Smooth muscle cell (in vitro differentiated cells): ENCODE data around the gene HOXC5. TPM values are rescaled to one million over a fixed set of nuclear protein-coding genes. Genes with fewer than 3 reads are reported as not detected.

Experiments
- DNase-seq: peaks from one replicate; lab custom pipeline; 2025; ENCODE audit not compliant: unreplicated experiment; lab: John Stamatoyannopoulos, UW
- H2AFZ ChIP-seq: fragments of 200-600 bp; sonication (generic); 2 replicates; pipeline ENCODE4 v1.6.0; 2016; ENCODE audit warnings: antibody characterized with exemption, low read depth, mild to moderate bottlenecking
- H3F3A ChIP-seq: fragments of 200-600 bp; sonication (generic); 2 replicates; pipeline ENCODE4 v1.6.0; 2017; ENCODE audit warnings: antibody characterized with exemption, low read depth
- H3K27ac ChIP-seq: fragments of 200-600 bp; sonication (generic); 2 replicates; pipeline ENCODE4 v1.5.1; 2016; ENCODE audit warnings: low read depth, mild to moderate bottlenecking
- H3K27me3 ChIP-seq: fragments of 200-600 bp; sonication (generic); 2 replicates; pipeline ENCODE4 v1.6.1; 2016; ENCODE audit warnings: low read depth, mild to moderate bottlenecking
- H3K36me3 ChIP-seq: fragments of 200-600 bp; sonication (generic); 2 replicates; pipeline ENCODE4 v1.5.1; 2016; ENCODE audit warnings: low read depth
- H3K4me1 ChIP-seq: fragments of 200-600 bp; sonication (generic); 2 replicates; pipeline ENCODE4 v1.5.1; 2016; ENCODE audit warnings: low read depth
- H3K4me2 ChIP-seq: fragments of 200-600 bp; sonication (generic); 2 replicates; pipeline ENCODE4 v1.6.0; 2016; ENCODE audit warnings: mild to moderate bottlenecking
- H3K4me3 ChIP-seq: fragments of 200-600 bp; sonication (generic); 2 replicates; pipeline ENCODE4 v1.5.1; 2016; ENCODE audit warnings: mild to moderate bottlenecking
- H3K79me2 ChIP-seq: fragments of 200-600 bp; sonication (generic); 2 replicates; pipeline ENCODE4 v1.6.0; 2016; ENCODE audit warnings: low read depth, mild to moderate bottlenecking
- H3K9ac ChIP-seq: fragments of 200-600 bp; sonication (generic); 2 replicates; pipeline ENCODE4 v1.6.0; 2016; ENCODE audit warnings: low read depth
- H3K9me3 ChIP-seq: fragments of 200-600 bp; sonication (generic); replicated peaks from 2 replicates; pipeline ENCODE4 v1.5.1; 2016; ENCODE audit warnings: low read depth
- H4K20me1 ChIP-seq: fragments of 200-600 bp; sonication (generic); 2 replicates; pipeline ENCODE4 v1.6.0; 2016; ENCODE audit warnings: low read depth
- CTCF ChIP-seq: fragments of 200-600 bp; sonication (generic); IDR thresholded peaks from 2 replicates; pipeline ENCODE4 v1.5.1; 2017; ENCODE audit warnings: borderline replicate concordance, mild to moderate bottlenecking, antibody characterized with exemption; ENCODE audit not compliant: insufficient read depth, poor library complexity, severe bottlenecking
- WGBS: methylation state at CpG from one replicate; pipeline ENCODE4 v1.1.7; 2016; ENCODE audit warnings: low lambda C conversion rate; 5-methylcytosine and 5-hydroxymethylcytosine counted together
- polyA plus RNA-seq: library from polyadenylated mRNA; unstranded; fragments of >200 nt; fragmentation: Nextera tagmentation; extraction: Ambion mirVana; gene quantifications from 2 replicates; pipeline ENCODE4 v1.2.1, GENCODE V29; 2016
- total RNA-seq: library from RNA; depleted of rRNA; stranded (reverse); fragments of >200 nt; gene quantifications from 2 replicates; pipeline ENCODE4 v1.2.3, GENCODE V29; 2014

HOXC5 gene
- total and polyA plus RNA-seq, 2 experiments from 2014 or later: 0.54 to 1.3 TPM

- Histone ChIP-seq H3K36me3 (no peaks in the 10 kb centered on the region), H3K4me1 (no peaks in the 10 kb centered on the region), H3K79me2 (no peaks in the 10 kb centered on the region), H3K27me3 (peaks cover 93% of the 10 kb centered on the region), H3K27ac (no peak overlapping the region), H3K9me3 (no peaks in the 10 kb centered on the region), H2AFZ (no peak overlapping the region), H3F3A (no peaks in the 10 kb centered on the region), H4K20me1 (no peaks in the 10 kb centered on the region), H3K9ac (no peak overlapping the region), H3K4me3 (no peak overlapping the region), H3K4me2 (no peak overlapping the region)
- no peak for TF ChIP-seq CTCF
- no peak for DNase-seq
- 74% methylated on average over 1 of the region's 1 CpG for WGBS
Measured at GRCh38 chr12:54066408-54066807, 33.6 kb downstream of the HOXC5 start.

GRCh38 chr12:54068418-54069070 lies 35.7 kb downstream of the HOXC5 start:
- no peaks in the 10 kb centered on the region for H3K36me3 ChIP-seq
- no peak overlapping the region for H3K9ac ChIP-seq
- no peak for DNase-seq
- no peak overlapping the region for H3K4me3 ChIP-seq
- no peaks in the 10 kb centered on the region for H4K20me1 ChIP-seq
- 85% methylated on average over 4 of the region's 4 CpGs for whole genome bisulfite sequencing
- H3K79me2 ChIP-seq: no peaks in the 10 kb centered on the region
- no peak overlapping the region for H3K4me2 ChIP-seq
- no peak overlapping the region for H3K27ac ChIP-seq
- peaks cover 92% of the 10 kb centered on the region for H3K27me3 ChIP-seq
- H3K9me3 ChIP-seq: no peaks in the 10 kb centered on the region
- H3K4me1 ChIP-seq: no peaks in the 10 kb centered on the region
- TF ChIP-seq CTCF: no peak
- no peak overlapping the region for H2AFZ ChIP-seq
- no peaks in the 10 kb centered on the region for H3F3A ChIP-seq

GRCh38 chr12:54071942-54072341 lies 39.1 kb downstream of the HOXC5 start:
- 63% methylated on average over 1 of the region's 1 CpG for WGBS
- Histone ChIP-seq H2AFZ (no peak overlapping the region), H3K4me3 (no peak overlapping the region)

More at GRCh38 chr12:54071942-54072341, 39.1 kb downstream of the HOXC5 start:
- H3F3A ChIP-seq: no peaks in the 10 kb centered on the region
- H4K20me1 ChIP-seq: no peaks in the 10 kb centered on the region
- no peak overlapping the region for H3K9ac ChIP-seq
- H3K79me2 ChIP-seq: no peaks in the 10 kb centered on the region
- no peaks in the 10 kb centered on the region for H3K4me1 ChIP-seq
- H3K27ac ChIP-seq: no peak overlapping the region
- no peaks in the 10 kb centered on the region for H3K9me3 ChIP-seq
- peaks cover 94% of the 10 kb centered on the region for H3K27me3 ChIP-seq
- TF ChIP-seq CTCF: no peak
- H3K4me2 ChIP-seq: no peak overlapping the region
- no peak for DNase-seq
- H3K36me3 ChIP-seq: no peaks in the 10 kb centered on the region
